GM19467 (cell line): ENCODE results near the gene HBB.
"Not testable (repeated sequence)": the region's sequence is repeated elsewhere in the genome, so short reads cannot be mapped to it uniquely, and the experiment has no call there.

Experiments used
- ATAC-seq: cut with Tn5 transposase; IDR thresholded peaks from one replicate; pipeline ENCODE4 v1.9.1; 2021; ENCODE audit warnings: mild to moderate bottlenecking, moderate library complexity; ENCODE audit not compliant: unreplicated experiment

HBB gene

DNA sequence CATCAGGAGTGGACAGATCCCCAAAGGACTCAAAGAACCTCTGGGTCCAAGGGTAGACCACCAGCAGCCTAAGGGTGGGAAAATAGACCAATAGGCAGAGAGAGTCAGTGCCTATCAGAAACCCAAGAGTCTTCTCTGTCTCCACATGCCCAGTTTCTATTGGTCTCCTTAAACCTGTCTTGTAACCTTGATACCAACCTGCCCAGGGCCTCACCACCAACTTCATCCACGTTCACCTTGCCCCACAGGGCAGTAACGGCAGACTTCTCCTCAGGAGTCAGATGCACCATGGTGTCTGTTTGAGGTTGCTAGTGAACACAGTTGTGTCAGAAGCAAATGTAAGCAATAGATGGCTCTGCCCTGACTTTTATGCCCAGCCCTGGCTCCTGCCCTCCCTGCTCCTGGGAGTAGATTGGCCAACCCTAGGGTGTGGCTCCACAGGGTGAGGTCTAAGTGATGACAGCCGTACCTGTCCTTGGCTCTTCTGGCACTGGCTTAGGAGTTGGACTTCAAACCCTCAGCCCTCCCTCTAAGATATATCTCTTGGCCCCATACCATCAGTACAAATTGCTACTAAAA, at the start of gene HBB:
HBB (minus strand) TSS at position 340 of the 579 bp plus-strand sequence; CDS start at position 290, 50 bp downstream.
- no peak for ATAC-seq

DNA sequence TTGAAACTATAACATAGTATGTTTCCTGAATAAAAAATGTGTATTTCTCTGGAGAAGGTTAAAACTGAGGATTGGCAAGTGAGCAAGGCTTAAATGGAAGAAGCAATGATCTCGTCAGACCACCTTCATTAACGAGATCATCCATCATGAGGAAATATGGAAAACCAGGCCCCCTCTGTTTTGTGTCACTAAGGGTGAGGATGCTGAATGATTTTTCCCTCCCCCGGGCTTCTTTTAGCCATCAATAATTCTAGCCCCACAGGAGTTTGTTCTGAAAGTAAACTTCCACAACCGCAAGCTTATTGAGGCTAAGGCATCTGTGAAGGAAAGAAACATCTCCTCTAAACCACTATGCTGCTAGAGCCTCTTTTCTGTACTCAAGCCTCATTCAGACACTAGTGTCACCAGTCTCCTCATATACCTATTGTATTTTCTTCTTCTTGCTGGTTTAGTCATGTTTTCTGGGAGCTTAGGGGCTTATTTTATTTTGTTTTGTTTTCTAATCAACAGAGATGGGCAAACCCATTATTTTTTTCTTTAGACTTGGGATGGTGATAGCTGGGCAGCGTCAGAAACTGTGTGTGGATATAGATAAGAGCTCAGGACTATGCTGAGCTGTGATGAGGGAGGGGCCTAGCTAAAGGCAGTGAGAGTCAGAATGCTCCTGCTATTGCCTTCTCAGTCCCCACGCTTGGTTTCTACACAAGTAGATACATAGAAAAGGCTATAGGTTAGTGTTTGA, 48.7 kb upstream of the HBB start:
- ATAC-seq = no peak

DNA sequence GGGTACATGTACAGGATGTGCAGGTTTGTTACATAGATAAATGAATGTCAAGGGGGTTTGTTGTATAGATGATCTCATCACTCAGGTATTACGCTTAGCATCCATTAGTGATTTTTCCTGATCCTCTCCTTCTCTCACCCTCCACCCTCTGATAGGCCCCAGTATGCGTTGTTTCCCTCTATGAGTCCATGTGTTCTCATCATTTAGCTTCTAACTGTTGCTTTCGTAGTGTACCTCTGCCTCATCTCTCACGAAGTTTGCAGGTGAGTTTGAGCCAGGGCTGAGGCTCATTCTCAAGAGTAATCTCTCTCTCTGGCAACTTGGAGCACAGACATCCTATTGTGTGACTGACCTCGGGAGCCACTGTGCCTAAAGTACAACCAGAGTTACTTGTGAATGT, 47.5 kb upstream of the HBB start:
- ATAC-seq = no peak

DNA sequence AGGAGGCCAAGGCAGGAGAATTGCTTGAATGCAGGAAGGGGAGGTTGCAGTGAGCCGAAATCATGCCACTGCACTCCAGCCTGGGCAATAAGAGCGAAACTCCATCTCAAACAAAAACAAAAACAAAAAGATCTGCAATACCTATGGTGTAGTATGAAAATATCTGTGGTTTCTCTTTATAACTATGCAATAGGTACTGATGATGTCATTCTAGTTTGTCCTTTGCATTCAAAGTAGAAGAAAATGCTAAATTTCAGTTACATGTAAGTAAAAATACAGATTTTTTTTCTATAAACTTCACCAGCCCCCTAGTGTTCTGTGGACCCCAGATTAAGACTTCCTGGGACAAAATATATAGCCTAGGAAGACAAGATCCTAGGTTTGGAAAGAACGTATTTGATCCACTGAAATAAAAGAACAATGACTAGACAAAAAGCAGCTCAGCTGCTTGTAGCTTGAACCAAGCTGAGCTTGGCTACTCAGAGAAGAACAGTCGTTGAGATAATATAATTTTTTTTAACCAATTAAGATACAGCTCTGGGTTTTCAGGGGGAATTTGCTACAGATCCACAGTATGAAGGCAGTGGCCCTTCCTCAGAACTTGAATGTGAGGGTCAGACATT, 45.6 kb upstream of the HBB start:
- no peak for ATAC-seq

DNA sequence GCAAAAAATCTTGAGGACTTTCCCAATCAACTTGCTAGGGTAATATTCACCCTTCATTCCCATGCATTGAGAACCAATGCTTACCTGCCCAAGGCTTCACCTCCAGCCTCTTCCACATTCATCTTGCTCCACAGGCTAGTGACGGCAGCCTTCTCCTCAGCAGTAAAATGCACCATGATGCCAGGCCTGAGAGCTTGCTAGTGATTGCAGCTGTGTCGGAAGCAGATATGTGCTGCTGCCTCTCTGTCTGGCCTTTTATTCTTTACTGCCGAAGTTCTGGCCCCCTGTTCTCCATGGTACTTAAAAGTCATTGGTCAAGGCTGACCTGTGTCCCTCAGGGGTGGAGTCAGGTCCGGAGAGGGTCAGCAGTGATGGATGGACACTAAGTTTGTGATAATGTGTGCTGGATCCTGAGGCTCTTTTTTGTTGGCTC, 42.9 kb upstream of the HBB start, which contains the start of gene HBE1:
HBE1 (minus strand) TSS at position 231 of the 433 bp plus-strand sequence; CDS start at position 176, 55 bp downstream.
- no peak for ATAC-seq

DNA sequence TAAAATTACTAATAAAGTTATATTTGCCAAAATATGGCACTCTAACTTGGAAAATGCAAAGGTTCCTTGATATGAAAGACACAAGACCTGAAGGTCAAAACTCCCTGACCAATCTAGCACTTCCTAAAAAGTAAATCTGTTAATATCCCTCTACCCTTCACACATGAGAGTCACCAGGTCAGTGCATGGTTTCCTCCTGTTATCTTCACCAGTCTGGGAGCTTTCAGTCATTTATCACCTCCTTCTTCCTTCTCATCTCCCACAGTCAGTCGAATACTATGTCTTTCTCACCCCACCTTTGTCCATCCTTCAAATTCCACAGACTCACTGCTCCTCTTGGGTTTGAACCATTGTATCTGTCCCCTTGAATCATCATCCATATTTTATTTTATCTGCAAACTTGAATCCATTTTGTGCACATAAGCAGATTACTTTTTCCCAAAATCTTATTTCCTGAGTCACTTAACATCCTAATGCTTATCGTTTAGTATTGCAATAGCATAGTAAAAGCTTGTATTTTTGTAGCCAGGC, 40.2 kb upstream of the HBB start:
- no peak for ATAC-seq

DNA sequence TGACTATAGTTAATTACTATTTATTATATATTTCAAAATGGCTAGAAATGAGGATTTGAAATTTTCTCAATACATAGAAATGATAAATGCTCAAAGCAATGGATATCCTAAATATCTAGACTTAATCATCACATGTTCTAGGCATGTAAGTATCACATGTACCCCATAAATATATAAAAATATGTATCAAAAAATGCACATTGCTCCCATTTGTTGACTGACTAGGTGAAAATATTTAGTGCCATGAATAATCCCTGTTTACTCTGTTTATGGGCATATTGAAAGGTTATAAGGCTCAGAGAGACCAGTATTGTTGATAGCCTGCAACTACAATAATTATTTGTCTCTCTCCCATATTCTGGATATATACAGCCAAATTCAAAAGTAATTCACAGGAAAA, 39.7 kb upstream of the HBB start:
- ATAC-seq = no peak

DNA sequence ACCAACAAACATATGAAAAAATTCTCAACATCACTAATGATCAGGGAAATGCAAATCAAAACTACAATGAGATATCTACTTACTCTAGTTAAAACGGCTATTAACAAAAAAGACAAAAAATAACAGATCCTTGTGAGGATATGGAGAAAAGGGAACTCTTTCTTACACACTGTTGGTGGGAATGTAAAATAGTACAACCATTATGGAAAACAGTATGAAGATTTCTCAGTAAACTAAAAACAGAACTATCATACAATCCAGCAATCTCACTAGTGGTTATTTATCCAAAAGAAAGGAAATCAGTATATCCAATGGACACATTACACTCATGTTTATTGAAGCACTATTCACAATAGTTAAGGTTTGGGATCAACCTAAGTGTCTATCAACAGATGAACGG, 39.0 kb upstream of the HBB start:
- no peak for ATAC-seq

DNA sequence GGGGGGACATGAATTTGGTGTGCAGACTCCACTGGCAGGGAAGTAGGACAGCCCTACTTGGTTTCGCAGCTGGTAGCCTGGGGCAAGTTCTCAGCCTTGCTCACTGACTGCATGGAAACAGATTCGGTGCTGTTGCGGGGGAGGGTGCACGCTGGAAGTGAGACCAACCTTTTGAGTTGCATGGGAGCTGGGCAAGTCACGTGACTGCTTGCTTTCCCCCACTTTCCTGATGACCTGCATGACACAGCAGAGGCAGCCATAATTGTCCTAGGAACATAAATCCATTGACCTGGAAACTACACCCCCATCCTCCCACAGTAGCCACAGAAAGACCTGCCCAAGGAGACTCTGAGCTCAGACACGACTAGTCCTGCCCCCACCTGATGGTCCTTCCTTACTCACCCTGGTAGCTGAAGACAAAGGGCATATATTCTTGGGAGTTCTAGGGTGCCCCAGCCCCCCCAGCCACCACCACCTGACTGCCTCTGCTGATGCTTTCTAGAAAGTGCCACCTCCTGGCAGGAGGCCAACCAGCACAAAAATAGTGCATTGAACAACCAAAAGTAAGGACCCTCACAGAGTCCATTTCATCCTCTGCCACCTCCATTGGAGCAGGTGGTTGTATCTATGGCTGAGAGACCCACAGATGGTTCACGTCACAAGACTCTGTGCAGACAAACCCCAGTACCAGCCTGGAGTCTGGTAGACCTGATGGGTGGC, 31.8 kb upstream of the HBB start:
- ATAC-seq = no peak

DNA sequence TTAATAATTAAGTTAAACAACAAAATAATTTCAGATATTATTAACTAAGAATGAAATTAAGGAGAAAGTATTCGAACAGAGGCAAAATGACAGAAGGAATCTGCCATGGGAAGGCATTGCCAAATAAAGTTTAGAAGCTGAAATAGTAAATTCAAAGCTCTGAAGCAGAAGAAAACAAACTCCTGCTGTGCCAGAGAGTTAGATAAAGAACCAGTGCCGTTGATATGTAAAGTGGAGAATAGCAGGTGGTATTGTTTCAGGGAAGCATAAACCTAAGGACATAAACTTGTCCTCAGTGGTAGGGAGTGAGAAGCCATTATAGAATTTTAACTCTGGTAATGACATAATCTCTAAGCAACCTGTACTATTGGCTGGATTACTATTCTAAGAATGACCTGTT, 30.4 kb upstream of the HBB start:
- no peak for ATAC-seq

DNA sequence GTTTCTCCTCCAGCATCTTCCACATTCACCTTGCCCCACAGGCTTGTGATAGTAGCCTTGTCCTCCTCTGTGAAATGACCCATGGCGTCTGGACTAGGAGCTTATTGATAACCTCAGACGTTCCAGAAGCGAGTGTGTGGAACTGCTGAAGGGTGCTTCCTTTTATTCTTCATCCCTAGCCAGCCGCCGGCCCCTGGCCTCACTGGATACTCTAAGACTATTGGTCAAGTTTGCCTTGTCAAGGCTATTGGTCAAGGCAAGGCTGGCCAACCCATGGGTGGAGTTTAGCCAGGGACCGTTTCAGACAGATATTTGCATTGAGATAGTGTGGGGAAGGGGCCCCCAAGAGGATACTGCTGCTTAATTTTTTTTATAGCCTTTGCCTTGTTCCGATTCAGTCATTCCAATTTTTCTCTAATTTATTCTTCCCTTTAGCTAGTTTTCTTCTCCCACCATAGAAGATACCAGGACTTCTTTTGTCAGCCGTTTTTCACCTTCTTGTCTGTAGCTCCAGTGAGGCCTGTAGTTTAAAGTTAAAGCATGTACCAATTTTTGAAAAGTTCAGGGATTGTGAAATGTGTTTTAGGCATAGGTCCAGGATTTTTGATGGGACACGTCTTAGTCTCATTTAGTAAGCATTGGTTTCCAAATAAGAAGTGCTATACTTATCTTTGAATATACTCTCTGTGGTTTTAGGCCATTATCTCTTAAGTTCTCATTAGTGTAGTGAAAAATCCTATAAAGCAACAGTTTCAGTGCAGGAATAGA, 28.0 kb upstream of the HBB start, which contains the start of gene HBG2:
HBG2 (minus strand) TSS at position 136 of the 768 bp plus-strand sequence; CDS start at position 83, 53 bp downstream.
- ATAC-seq = not testable (repeated sequence)

DNA sequence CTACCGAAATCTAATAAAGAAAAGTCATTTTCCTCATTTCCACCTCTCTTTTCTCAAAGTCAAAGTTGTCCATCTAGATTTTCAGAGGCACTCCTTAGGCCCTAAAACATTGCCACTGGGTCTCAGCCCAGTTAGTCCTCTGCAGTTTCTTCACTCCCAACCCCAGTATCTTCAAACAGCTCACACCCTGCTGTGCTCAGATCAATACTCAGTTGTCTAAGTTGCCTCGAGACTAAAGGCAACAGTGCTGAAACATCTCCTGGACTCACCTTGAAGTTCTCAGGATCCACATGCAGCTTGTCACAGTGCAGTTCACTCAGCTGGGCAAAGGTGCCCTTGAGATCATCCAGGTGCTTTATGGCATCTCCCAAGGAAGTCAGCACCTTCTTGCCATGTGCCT, 27.2 kb upstream of the HBB start:
- ATAC-seq = not testable (repeated sequence)

DNA sequence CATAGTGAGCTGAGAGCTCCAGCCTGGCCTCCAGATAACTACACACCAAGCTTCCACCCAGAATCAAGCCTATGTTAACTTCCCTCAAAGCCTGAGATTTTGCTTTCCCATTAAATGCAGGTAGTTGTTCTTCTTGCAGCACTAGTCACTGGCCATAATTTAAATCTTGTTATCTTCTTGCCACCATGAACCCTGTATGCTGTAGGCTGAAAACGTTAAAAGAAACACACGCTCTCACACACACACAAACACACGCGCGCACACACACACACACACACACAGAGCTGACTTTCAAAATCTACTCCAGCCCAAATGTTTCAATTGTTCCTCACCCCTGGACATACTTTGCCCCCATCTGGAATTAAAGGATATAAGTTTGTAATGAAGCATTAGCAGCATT, 26.6 kb upstream of the HBB start:
- not testable (repeated sequence) for ATAC-seq

DNA sequence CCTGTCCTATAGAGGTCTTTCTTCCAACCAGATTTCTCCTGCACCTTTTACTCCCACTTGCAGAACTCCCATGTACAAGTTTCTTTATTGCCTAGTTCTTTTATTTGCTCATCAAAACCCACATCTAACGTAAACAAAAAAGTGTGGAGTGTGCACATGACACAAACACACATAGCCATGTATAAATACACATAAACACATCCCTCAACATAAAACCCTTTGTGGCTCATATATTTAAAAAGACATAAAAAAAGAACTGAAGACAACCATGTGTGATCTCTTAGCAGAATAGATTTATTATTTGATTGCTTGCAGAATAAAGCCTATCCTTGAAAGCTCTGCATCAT, 26.0 kb upstream of the HBB start:
- ATAC-seq = no peak

DNA sequence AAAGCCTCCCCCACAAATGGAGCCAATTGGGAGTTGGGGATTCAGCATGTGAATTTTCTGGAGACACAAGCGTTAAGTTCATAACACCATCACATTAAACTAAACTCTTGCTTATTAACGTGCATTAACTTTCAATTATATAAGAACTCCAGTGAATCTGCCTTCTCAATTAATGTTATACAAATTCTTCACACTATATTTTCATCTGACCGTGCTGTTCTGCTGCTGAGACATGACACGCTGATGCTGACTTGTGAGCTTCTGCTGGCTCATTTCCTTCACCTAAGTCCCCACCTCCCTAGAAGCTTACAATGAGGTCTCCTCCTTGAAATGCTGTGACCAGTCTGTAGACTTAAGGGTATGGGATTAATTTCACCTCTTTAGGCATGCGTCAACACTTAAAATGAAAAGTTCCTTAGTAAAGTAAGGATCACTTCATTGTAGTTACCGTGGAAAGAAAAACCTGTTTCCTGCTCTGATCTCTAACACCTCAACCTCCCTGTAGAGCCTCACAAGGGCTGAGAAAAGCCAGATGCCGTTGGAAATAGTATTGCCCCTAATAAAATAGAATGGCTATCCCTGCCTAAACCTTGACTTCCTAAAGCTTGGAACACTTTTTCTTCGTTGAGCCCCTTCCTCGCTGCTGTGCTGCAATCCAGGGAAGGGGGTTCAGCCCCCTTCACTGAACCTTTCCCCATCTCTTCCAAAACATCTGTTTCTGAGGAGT, 25.5 kb upstream of the HBB start:
- ATAC-seq = no peak

DNA sequence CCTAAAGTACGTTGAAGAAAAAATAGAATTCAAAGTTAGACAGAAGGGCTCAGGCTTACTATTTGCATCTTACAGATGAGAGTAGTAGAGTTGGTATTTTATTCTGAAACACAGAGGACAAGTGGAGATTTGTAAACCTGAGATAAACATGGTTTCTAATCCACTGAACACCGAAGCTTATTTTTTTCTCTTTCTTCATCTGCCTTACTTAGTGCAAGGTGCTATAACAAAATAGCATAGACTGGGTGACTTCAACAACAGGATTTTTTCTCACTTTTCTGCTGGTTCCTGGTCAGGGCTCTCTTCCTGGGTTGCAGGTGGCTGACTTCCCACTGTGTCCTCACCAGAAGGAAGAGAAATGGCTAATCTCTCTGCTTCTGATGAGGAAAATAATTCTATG, 24.9 kb upstream of the HBB start:
- no peak for ATAC-seq

DNA sequence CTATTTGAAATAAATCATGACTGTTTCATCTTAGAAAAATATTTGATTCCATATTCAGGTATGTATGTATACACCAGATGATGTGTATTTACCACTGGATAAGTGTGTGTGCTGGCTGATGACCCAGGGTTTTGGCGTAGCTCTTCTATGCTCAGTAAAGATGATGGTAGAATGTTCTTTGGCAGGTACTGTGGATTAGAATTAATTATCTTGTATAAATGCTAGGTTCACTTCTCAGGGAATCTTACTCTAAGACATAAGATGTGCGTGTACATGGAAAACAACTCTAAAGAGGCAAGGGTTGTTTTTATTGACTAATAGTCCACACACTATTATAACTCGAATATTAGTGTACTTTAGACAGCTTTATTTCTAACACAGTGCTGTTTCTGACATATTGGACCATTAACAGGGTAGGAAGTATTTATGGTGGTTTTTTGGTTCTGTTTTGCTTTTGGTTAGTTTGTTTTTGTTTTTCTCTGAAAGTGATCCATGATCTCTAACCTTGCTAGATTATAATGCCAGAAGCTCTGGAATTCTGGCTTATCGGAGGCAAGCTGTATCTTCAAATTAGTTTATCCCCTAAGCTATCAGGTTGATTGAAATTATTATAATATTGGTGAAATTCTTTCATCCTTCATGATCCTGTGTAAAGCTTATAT, 23.8 kb upstream of the HBB start:
- no peak for ATAC-seq

DNA sequence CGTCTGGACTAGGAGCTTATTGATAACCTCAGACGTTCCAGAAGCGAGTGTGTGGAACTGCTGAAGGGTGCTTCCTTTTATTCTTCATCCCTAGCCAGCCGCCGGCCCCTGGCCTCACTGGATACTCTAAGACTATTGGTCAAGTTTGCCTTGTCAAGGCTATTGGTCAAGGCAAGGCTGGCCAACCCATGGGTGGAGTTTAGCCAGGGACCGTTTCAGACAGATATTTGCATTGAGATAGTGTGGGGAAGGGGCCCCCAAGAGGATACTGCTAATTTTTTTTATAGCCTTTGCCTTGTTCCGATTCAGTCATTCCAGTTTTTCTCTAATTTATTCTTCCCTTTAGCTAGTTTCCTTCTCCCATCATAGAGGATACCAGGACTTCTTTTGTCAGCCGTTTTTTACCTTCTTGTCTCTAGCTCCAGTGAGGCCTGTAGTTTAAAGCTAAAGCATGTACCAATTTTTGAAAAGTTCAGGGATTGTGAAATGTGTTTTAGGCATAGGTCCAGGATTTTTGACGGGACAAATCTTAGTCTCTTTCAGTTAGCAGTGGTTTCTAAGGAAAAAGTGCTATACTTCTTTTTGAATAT, 23.0 kb upstream of the HBB start, which contains the start of gene HBG1:
HBG1 (minus strand) TSS at position 51 of the 590 bp plus-strand sequence. CDS start 53 bp downstream, outside the sequence.
- not testable (repeated sequence) for ATAC-seq

DNA sequence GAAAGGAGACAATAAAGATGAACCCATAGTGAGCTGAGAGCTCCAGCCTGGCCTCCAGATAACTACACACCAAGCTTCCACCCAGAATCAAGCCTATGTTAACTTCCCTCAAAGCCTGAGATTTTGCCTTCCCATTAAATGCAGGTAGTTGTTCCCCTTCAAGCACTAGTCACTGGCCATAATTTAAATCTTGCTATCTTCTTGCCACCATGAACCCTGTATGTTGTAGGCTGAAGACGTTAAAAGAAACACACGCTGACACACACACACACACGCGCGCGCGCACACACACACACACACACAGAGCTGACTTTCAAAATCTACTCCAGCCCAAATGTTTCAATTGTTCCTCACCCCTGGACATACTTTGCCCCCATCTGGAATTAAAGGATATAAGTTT, 21.6 kb upstream of the HBB start:
- ATAC-seq = not testable (repeated sequence)
